ENCODE measurements around the gene PCNT. TPM values are rescaled to one million over a fixed set of nuclear protein-coding genes. Genes with fewer than 3 reads are reported as not detected.

Gene PCNT
- polyA plus RNA-seq, 1 donor from 2014 or later: 28.2 TPM

GRCh38 chr21:46379691-46380090, 55.7 kb downstream of the PCNT start:
- Histone ChIP-seq H3K27me3 (ENCODE audit: insufficient read depth, low read depth, low read length) (no peaks in the 10 kb centered on the region), H3K27ac (ENCODE audit: low read length) (no peak overlapping the region), H3K9me2 (ENCODE audit: insufficient read depth, low read length) (no peaks in the 10 kb centered on the region), H3K4me2 (ENCODE audit: low read length) (no peak overlapping the region), H3F3A (ENCODE audit: insufficient read depth, low read length, poor library complexity, severe bottlenecking) (no peaks in the 10 kb centered on the region), H4K20me1 (ENCODE audit: insufficient read depth) (no peaks in the 10 kb centered on the region), H3K36me3 (ENCODE audit: insufficient read depth, low read length) (no peaks in the 10 kb centered on the region), H3K9ac (ENCODE audit: low read length) (no peak overlapping the region), H3K79me2 (replicated peaks; ENCODE audit: insufficient read depth, low read length) (peaks cover 11% of the 10 kb centered on the region), H2AFZ (ENCODE audit: low read depth, low read length) (no peak overlapping the region), H3K4me3 (ENCODE audit: low read length) (no peak overlapping the region), H3K9me3 (ENCODE audit: low read length) (no peaks in the 10 kb centered on the region)
- TF ChIP-seq SMC3 (conservative IDR thresholded peaks at IDR 0.05; ENCODE audit: poor library complexity): no peak
- TF ChIP-seq POLR2AphosphoS5 (IDR thresholded peaks at IDR 0.05): no peak
- no peak for TF ChIP-seq EP300 (conservative IDR thresholded peaks at IDR 0.05; ENCODE audit: poor library complexity, severe bottlenecking)
- TF ChIP-seq CTCF (IDR thresholded peaks at IDR 0.05; ENCODE audit: poor library complexity, severe bottlenecking): no peak
- TF ChIP-seq REST (IDR thresholded peaks at IDR 0.05; ENCODE audit: borderline replicate concordance): no peak
- no peak for TF ChIP-seq EZH2 (IDR thresholded peaks at IDR 0.05; ENCODE audit: borderline replicate concordance, insufficient read depth, low read length, poor library complexity, severe bottlenecking)
- TF ChIP-seq TAF1 (IDR thresholded peaks at IDR 0.05; ENCODE audit: low read depth): no peak
- TF ChIP-seq RAD21 (conservative IDR thresholded peaks at IDR 0.05): no peak
- TF ChIP-seq MXI1 (conservative IDR thresholded peaks at IDR 0.05; ENCODE audit: poor library complexity, severe bottlenecking): no peak

GRCh38 chr21:46381541-46381940, 57.6 kb downstream of the PCNT start:
- H3K9ac ChIP-seq (ENCODE audit: low read length): no peak overlapping the region
- H3K4me3 ChIP-seq (ENCODE audit: low read length): no peak overlapping the region
- H2AFZ ChIP-seq (ENCODE audit: low read depth, low read length): no peak overlapping the region
- H3K9me3 ChIP-seq (ENCODE audit: low read length): no peaks in the 10 kb centered on the region
- no peaks in the 10 kb centered on the region for H3K27me3 ChIP-seq (ENCODE audit: insufficient read depth, low read depth, low read length)
- H3K27ac ChIP-seq (ENCODE audit: low read length): no peak overlapping the region
- no peaks in the 10 kb centered on the region for H3F3A ChIP-seq (ENCODE audit: insufficient read depth, low read length, poor library complexity, severe bottlenecking)
- H3K4me2 ChIP-seq (ENCODE audit: low read length): no peak overlapping the region
- H4K20me1 ChIP-seq (ENCODE audit: insufficient read depth): no peaks in the 10 kb centered on the region
- TF ChIP-seq POLR2AphosphoS5 (IDR thresholded peaks at IDR 0.05): no peak
- peaks cover 7% of the 10 kb centered on the region for H3K79me2 ChIP-seq (replicated peaks; ENCODE audit: insufficient read depth, low read length)
- H3K36me3 ChIP-seq (ENCODE audit: insufficient read depth, low read length): no peaks in the 10 kb centered on the region
- H3K9me2 ChIP-seq (ENCODE audit: insufficient read depth, low read length): no peaks in the 10 kb centered on the region

- no peaks in the 10 kb centered on the region for H3F3A ChIP-seq (ENCODE audit: insufficient read depth, low read length, poor library complexity, severe bottlenecking)
- TF ChIP-seq RAD21 (conservative IDR thresholded peaks at IDR 0.05): no peak
- H3K27ac ChIP-seq (ENCODE audit: low read length): no peak overlapping the region
- no peaks in the 10 kb centered on the region for H3K9me3 ChIP-seq (ENCODE audit: low read length)
- H3K4me2 ChIP-seq (ENCODE audit: low read length): no peak overlapping the region
- H3K9me2 ChIP-seq (ENCODE audit: insufficient read depth, low read length): no peaks in the 10 kb centered on the region
- no peaks in the 10 kb centered on the region for H3K27me3 ChIP-seq (ENCODE audit: insufficient read depth, low read depth, low read length)
- H3K36me3 ChIP-seq (ENCODE audit: insufficient read depth, low read length): no peaks in the 10 kb centered on the region
- peaks cover 7% of the 10 kb centered on the region for H3K79me2 ChIP-seq (replicated peaks; ENCODE audit: insufficient read depth, low read length)
- H3K9ac ChIP-seq (ENCODE audit: low read length): no peak overlapping the region
- no peak overlapping the region for H3K4me3 ChIP-seq (ENCODE audit: low read length)
- no peak overlapping the region for H2AFZ ChIP-seq (ENCODE audit: low read depth, low read length)
- H4K20me1 ChIP-seq (ENCODE audit: insufficient read depth): no peaks in the 10 kb centered on the region
These were observed 60.6 kb downstream of the PCNT start for GRCh38 chr21:46384556-46384955.
